Fibroblast of lung (primary cell): ENCODE data around the gene FBXL13. TPM values are rescaled to one million over a fixed set of nuclear protein-coding genes. Genes with fewer than 3 reads are reported as not detected.
"Not testable (repeated sequence)": the region's sequence is repeated elsewhere in the genome, so short reads cannot be mapped to it uniquely, and the experiment has no call there.

Experiments used
- DNase-seq, 2 donors: peaks; one replicate each; pipeline versions ENCODE4 v3.0.0 to v3.0.0-alpha.2; 2010; ENCODE audit warnings: low read depth in 2 of 2
- H2AFZ ChIP-seq: 2 replicates; pipeline ENCODE4 v1.5.1; 2012; ENCODE audit warnings: low read length, control low read depth, inconsistent platforms
- H3K27ac ChIP-seq: 2 replicates; pipeline ENCODE4 v1.5.1; 2011; ENCODE audit warnings: low read length, control low read depth; ENCODE audit not compliant: insufficient read depth
- H3K27me3 ChIP-seq: 2 replicates; pipeline ENCODE4 v1.5.1; 2011; ENCODE audit warnings: mild to moderate bottlenecking, low read length; ENCODE audit not compliant: control insufficient read depth, insufficient read depth
- H3K36me3 ChIP-seq: 2 replicates; pipeline ENCODE4 v1.5.1; 2011; ENCODE audit warnings: low read length; ENCODE audit not compliant: control insufficient read depth, insufficient read depth
- H3K4me1 ChIP-seq: 2 replicates; pipeline ENCODE4 v1.5.1; 2011; ENCODE audit warnings: low read length; ENCODE audit not compliant: control insufficient read depth, insufficient read depth; ENCODE audit errors: extremely low read depth
- H3K4me2 ChIP-seq: 2 replicates; pipeline ENCODE4 v1.5.1; 2011; ENCODE audit warnings: low read length, control low read depth; ENCODE audit not compliant: insufficient read depth; ENCODE audit errors: extremely low read depth
- H3K4me3 ChIP-seq, 4 experiments: fragments of 200-600 bp in 1 of 4; sonication (generic) in 1 of 4; replicated peaks in 1 of 4; 2 replicates each; pipeline ENCODE4 v1.5.1; 2011 to 2016; ENCODE audit warnings: low read length in 4 of 4, low read depth in 3 of 4, mild to moderate bottlenecking in 3 of 4, control low read depth in 2 of 4, inconsistent platforms in 1 of 4, mixed read lengths in 1 of 4; ENCODE audit not compliant: insufficient read depth in 1 of 4; ENCODE audit errors: control extremely low read depth in 1 of 4
- H3K79me2 ChIP-seq: 2 replicates; pipeline ENCODE4 v1.5.1; 2012; ENCODE audit warnings: mild to moderate bottlenecking, low read length, inconsistent platforms; ENCODE audit not compliant: control insufficient read depth, insufficient read depth
- H3K9ac ChIP-seq: 2 replicates; pipeline ENCODE4 v1.5.1; 2011; ENCODE audit warnings: mild to moderate bottlenecking, low read length, control low read depth; ENCODE audit not compliant: insufficient read depth
- H3K9me3 ChIP-seq: 2 replicates; pipeline ENCODE4 v1.5.1; 2012; ENCODE audit warnings: low read depth, low read length; ENCODE audit not compliant: control insufficient read depth, insufficient read depth
- H4K20me1 ChIP-seq: 2 replicates; pipeline ENCODE4 v1.5.1; 2011; ENCODE audit warnings: low read length; ENCODE audit not compliant: control insufficient read depth, insufficient read depth; ENCODE audit errors: extremely low read depth
- EZH2 ChIP-seq: IDR thresholded peaks from 2 replicates; pipeline ENCODE4 v1.5.1; 2012; ENCODE audit warnings: low read length, control low read depth, mild to moderate bottlenecking; ENCODE audit errors: missing control alignments
- polyA plus RNA-seq, 2 donors: library from polyadenylated mRNA; depleted of rRNA in 1 of 2; stranded (reverse) in 1 of 2; unstranded in 1 of 2; fragments of >200 nt; gene quantifications; 2 replicates each; pipeline ENCODE4 v1.2.1, GENCODE V29; 2011 to 2012; ENCODE audit warnings: missing spikeins in 1 of 2
- total RNA-seq: library from RNA; depleted of rRNA; stranded (reverse); fragments of >200 nt; gene quantifications from 2 replicates; pipeline ENCODE4 v1.2.1, GENCODE V29; 2014
- TF ChIP-seq, protein P1 (sequence below), 2 donors: IDR thresholded peaks in 1 of 2; conservative IDR thresholded peaks in 1 of 2; 1 replicate in 1 of 2; 2 replicates in 1 of 2; pipeline ENCODE4 v1.5.1; 2011 to 2012; ENCODE audit warnings: low read length in 2 of 2, control low read depth in 1 of 2, inconsistent platforms in 1 of 2, low read depth in 1 of 2, mild to moderate bottlenecking in 1 of 2

The FBXL13 gene
- total and polyA plus RNA-seq, 2 donors (not counting 1 experiment from before 2014, with no cell fraction given), result 0.41 to 0.66 TPM

DNA sequence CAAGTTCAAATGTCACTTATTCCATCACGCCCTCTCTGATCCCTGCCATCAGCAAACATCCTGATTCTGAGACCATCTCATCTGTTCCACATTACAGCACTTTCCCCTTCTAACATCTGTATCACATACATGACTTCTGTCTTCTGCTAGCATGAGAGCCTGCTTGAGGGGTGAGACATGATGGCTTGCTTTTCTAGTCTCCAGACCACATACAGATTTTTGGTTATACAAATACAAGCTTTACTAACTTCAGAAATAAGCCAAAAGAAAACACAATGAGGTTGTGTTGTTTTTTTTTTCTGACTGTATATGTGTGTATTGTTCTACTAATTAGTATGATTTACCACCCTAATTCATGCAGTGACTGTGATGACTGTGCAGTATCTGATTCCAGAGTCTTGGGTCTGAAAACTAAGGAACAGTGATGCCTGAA is 40.0 kb upstream of the FBXL13 start:
- Histone ChIP-seq H3K36me3 (no peaks in the 10 kb centered on the region), H3K9ac (no peak overlapping the region), H3K27me3 (no peaks in the 10 kb centered on the region), H3K79me2 (no peaks in the 10 kb centered on the region), H2AFZ (no peak overlapping the region), H3K9me3 (no peaks in the 10 kb centered on the region), H3K4me2 (no peak overlapping the region), H4K20me1 (no peaks in the 10 kb centered on the region), H3K27ac (no peak overlapping the region), H3K4me1 (no peaks in the 10 kb centered on the region), H3K4me3 (no peak overlapping the region)
- TF ChIP-seq, protein P1, sequence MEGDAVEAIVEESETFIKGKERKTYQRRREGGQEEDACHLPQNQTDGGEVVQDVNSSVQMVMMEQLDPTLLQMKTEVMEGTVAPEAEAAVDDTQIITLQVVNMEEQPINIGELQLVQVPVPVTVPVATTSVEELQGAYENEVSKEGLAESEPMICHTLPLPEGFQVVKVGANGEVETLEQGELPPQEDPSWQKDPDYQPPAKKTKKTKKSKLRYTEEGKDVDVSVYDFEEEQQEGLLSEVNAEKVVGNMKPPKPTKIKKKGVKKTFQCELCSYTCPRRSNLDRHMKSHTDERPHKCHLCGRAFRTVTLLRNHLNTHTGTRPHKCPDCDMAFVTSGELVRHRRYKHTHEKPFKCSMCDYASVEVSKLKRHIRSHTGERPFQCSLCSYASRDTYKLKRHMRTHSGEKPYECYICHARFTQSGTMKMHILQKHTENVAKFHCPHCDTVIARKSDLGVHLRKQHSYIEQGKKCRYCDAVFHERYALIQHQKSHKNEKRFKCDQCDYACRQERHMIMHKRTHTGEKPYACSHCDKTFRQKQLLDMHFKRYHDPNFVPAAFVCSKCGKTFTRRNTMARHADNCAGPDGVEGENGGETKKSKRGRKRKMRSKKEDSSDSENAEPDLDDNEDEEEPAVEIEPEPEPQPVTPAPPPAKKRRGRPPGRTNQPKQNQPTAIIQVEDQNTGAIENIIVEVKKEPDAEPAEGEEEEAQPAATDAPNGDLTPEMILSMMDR (conservative IDR thresholded peaks at IDR 0.05 in 1 of 2, IDR thresholded peaks at IDR 0.05 in 1 of 2; ENCODE audit: low read depth in 1 of 2, low read length in 2 of 2), result no peak
- no peak for TF ChIP-seq EZH2
- no peak for DNase-seq

DNA sequence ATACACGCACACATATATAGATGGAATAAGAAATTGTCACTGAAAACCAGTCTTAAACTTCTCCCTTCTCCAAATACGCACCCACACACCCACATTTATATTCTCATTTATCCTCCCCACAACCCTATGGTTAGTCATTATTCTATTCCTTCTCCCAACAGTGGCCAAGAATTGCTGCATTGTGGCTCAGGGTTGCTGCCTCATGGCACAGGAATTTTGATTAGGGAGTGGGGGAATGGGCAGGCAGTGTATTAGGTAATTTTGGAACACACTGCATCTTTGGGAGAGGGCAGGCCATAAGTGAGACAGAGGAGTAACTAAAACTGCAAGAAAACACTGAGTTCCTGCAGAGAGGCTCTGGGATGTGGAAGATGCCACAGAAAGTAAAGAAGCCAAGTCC is 38.6 kb upstream of the FBXL13 start:
- H3K9me3 ChIP-seq, result no peaks in the 10 kb centered on the region
- no peaks in the 10 kb centered on the region for H3K4me1 ChIP-seq
- no peaks in the 10 kb centered on the region for H4K20me1 ChIP-seq
- TF ChIP-seq, protein P1 (conservative IDR thresholded peaks at IDR 0.05 in 1 of 2, IDR thresholded peaks at IDR 0.05 in 1 of 2; ENCODE audit: low read depth in 1 of 2, low read length in 2 of 2), result no peak
- TF ChIP-seq EZH2, result no peak
- H3K27ac ChIP-seq, result no peak overlapping the region
- no peaks in the 10 kb centered on the region for H3K27me3 ChIP-seq
- no peaks in the 10 kb centered on the region for H3K79me2 ChIP-seq
- H3K4me2 ChIP-seq, result peak overlapping the region; percentile 32
- H3K4me3 ChIP-seq, result no peak overlapping the region
- H3K9ac ChIP-seq, result no peak overlapping the region
- H2AFZ ChIP-seq, result no peak overlapping the region
- H3K36me3 ChIP-seq, result no peaks in the 10 kb centered on the region
- peak; percentile 87 to 98 for DNase-seq

DNA sequence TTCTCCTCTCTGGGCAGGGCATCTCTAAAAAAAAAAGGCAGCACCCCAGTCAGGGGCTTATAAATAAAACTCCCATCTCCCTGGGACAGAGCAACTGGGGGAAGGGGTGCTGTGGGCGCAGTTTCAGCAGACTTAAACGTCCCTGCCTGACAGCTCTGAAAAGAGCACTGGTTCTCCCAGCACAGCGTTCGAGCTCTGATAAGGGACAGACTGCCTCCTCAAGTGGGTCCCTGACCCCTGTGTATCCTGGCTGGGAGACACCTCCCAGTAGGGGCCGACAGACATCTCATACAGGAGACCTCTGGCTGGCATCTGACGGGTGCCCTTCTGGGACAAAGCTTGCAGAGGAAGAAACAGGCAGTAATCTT is 32.1 kb upstream of the FBXL13 start:
- H3K27ac ChIP-seq, H2AFZ ChIP-seq, H3K36me3 ChIP-seq, H3K4me2 ChIP-seq, H3K4me1 ChIP-seq, H3K9me3 ChIP-seq, H4K20me1 ChIP-seq, H3K9ac ChIP-seq, H3K27me3 ChIP-seq, H3K4me3 ChIP-seq, DNase-seq, H3K79me2 ChIP-seq: not testable (repeated sequence)
